Endothelial cell of umbilical vein (primary cell): ENCODE data around the gene SNCG. TPM values are rescaled to one million over a fixed set of nuclear protein-coding genes. Genes with fewer than 3 reads are reported as not detected.

Experiments
- BruUV-seq: library from RNA; stranded (reverse); fragments of 400-500 nt; replicated peaks from 2 replicates; lab custom pipeline; 2021; lab: Mats Ljungman, UMichigan
- CTCF ChIA-PET: fragments of 300-600, 350-600 bp; sonication (Branson Sonifier 250); formaldehyde crosslinking; loops from one replicate; lab custom pipeline; 2021; ENCODE audit warnings: antibody characterized with exemption, inconsistent platforms; lab: Charles Lee
- POLR2A ChIA-PET: fragments of 300-600, 350-600 bp; sonication (Branson Sonifier 250); formaldehyde crosslinking; loops from one replicate; lab custom pipeline; 2021; ENCODE audit warnings: antibody characterized with exemption, inconsistent platforms; lab: Charles Lee
- DNase-seq: peaks from one replicate; pipeline ENCODE4 v3.0.0-alpha.2; 2011; ENCODE audit warnings: low read depth, low spot score
- FAIRE-seq: peaks from 2 replicates; lab custom pipeline; 2011; peaks lifted over from hg19 to GRCh38; lab: Jason Lieb, UNC
- H2AFZ ChIP-seq: 2 replicates; pipeline ENCODE4 v1.6.0; 2012; ENCODE audit warnings: low read depth, low read length, control low read depth, inconsistent platforms
- H3K27ac ChIP-seq: 2 replicates; pipeline ENCODE4 v1.5.1; 2011; ENCODE audit warnings: low read depth, mild to moderate bottlenecking, control low read depth, low read length, moderate library complexity; ENCODE audit not compliant: insufficient read depth
- H3K27me3 ChIP-seq, 2 experiments: 2 replicates each; pipeline versions ENCODE4 v1.6.0 to v1.6.1; 2011; ENCODE audit warnings: low read length in 2 of 2, mixed read lengths in 1 of 2; ENCODE audit not compliant: control insufficient read depth in 2 of 2, insufficient read depth in 2 of 2
- H3K36me3 ChIP-seq, 2 experiments: 2 replicates in 1 of 2; 3 replicates in 1 of 2; pipeline ENCODE4 v1.5.1; 2011; ENCODE audit warnings: low read length in 2 of 2, mild to moderate bottlenecking in 1 of 2, moderate library complexity in 1 of 2; ENCODE audit not compliant: control insufficient read depth in 2 of 2, insufficient read depth in 2 of 2; ENCODE audit errors: extremely low read depth in 1 of 2
- H3K4me1 ChIP-seq: 3 replicates; pipeline ENCODE4 v1.5.1; 2011; ENCODE audit warnings: mild to moderate bottlenecking, low read length; ENCODE audit not compliant: control insufficient read depth, insufficient read depth; ENCODE audit errors: extremely low read depth
- H3K4me2 ChIP-seq: 2 replicates; pipeline ENCODE4 v1.6.1; 2011; ENCODE audit warnings: low read length, control low read depth, mixed read lengths; ENCODE audit not compliant: insufficient read depth
- H3K4me3 ChIP-seq, 3 experiments: fragments of 200-600 bp in 1 of 3; sonication (generic), shearing (Covaris generic) in 1 of 3; replicated peaks in 1 of 3; 2 replicates each; pipeline ENCODE4 v1.5.1; 2011 to 2016; ENCODE audit warnings: control low read depth in 3 of 3, low read length in 3 of 3, mild to moderate bottlenecking in 2 of 3, inconsistent platforms in 1 of 3, low read depth in 1 of 3, moderate library complexity in 1 of 3; ENCODE audit not compliant: insufficient read depth in 1 of 3
- H3K79me2 ChIP-seq: 2 replicates; pipeline ENCODE4 v1.6.0; 2012; ENCODE audit warnings: low read length, inconsistent platforms; ENCODE audit not compliant: control insufficient read depth, insufficient read depth
- H3K9ac ChIP-seq: replicated peaks from 2 replicates; pipeline ENCODE3; 2011; ENCODE audit warnings: low read length, control low read depth; ENCODE audit not compliant: insufficient read depth; ENCODE audit errors: extremely low read depth
- H3K9me1 ChIP-seq: replicated peaks from 3 replicates; pipeline ENCODE4 v1.6.0; 2011; ENCODE audit warnings: mild to moderate bottlenecking, low read length; ENCODE audit not compliant: control insufficient read depth, insufficient read depth; ENCODE audit errors: extremely low read depth
- H3K9me3 ChIP-seq: replicated peaks from 2 replicates; pipeline ENCODE4 v1.5.1; 2012; ENCODE audit warnings: low read length, inconsistent platforms; ENCODE audit not compliant: control insufficient read depth, insufficient read depth
- H4K20me1 ChIP-seq: replicated peaks from 2 replicates; pipeline ENCODE3; 2011; ENCODE audit warnings: mild to moderate bottlenecking, low read length; ENCODE audit not compliant: control insufficient read depth, insufficient read depth; ENCODE audit errors: extremely low read depth
- CTCF ChIP-seq, 2 donors: IDR thresholded peaks; 1 replicate in 1 of 2; 2 replicates in 1 of 2; pipeline ENCODE4 v1.5.1; 2011; ENCODE audit warnings: low read length in 2 of 2, mild to moderate bottlenecking in 2 of 2, moderate library complexity in 2 of 2, control low read depth in 1 of 2, inconsistent platforms in 1 of 2, low read depth in 1 of 2; ENCODE audit not compliant: insufficient read depth in 1 of 2; ENCODE audit errors: extremely low read depth in 1 of 2
- EZH2 ChIP-seq: IDR thresholded peaks from 2 replicates; pipeline ENCODE4 v1.6.1; 2012; ENCODE audit warnings: borderline replicate concordance, low read depth, mild to moderate bottlenecking, moderate library complexity, low read length, inconsistent platforms; ENCODE audit not compliant: severe bottlenecking
- FOS ChIP-seq: IDR thresholded peaks from 2 replicates; pipeline ENCODE4 v1.6.1; 2011; ENCODE audit warnings: mild to moderate bottlenecking, low read length, moderate library complexity, borderline replicate concordance; ENCODE audit not compliant: insufficient read depth
- GATA2 ChIP-seq: IDR thresholded peaks from 2 replicates; pipeline ENCODE4 v1.7.0; 2011; ENCODE audit warnings: low read depth, mild to moderate bottlenecking, moderate library complexity, mixed read lengths, low read length; ENCODE audit not compliant: insufficient read length, insufficient read depth
- JUN ChIP-seq: IDR thresholded peaks from 2 replicates; pipeline ENCODE4 v1.6.1; 2011; ENCODE audit warnings: borderline replicate concordance, low read depth; ENCODE audit not compliant: insufficient read length, insufficient read depth
- MAX ChIP-seq: IDR thresholded peaks from 2 replicates; pipeline ENCODE4 v1.6.1; 2011; ENCODE audit not compliant: insufficient read depth, insufficient read length
- MYC ChIP-seq: IDR thresholded peaks from one replicate; pipeline ENCODE4 v1.6.1; 2011; ENCODE audit warnings: mild to moderate bottlenecking, low read depth, low read length
- POLR2A ChIP-seq: IDR thresholded peaks from 2 replicates; pipeline ENCODE4 v1.6.1; 2012; ENCODE audit warnings: low read depth, mild to moderate bottlenecking, control low read depth, low read length
- POLR2AphosphoS5 ChIP-seq: IDR thresholded peaks from 2 replicates; pipeline ENCODE4 v1.6.1; 2012; ENCODE audit warnings: low read depth, mild to moderate bottlenecking, control low read depth, low read length, moderate library complexity; ENCODE audit not compliant: insufficient read depth
- dilution Hi-C: fragments of 300-500 bp; cut with MboI; formaldehyde crosslinking; loops from one replicate; pipeline ENCODE4 v1.15.0; 2019; ENCODE audit warnings: low sequenced_read_pairs; ENCODE audit not compliant: extremely low pct_ligation_motif_present
- intact Hi-C: fragments of 100-400 bp; cut with micrococcal nuclease; formaldehyde crosslinking; loops from one replicate; pipeline ENCODE4 v1.10.0; 2022
- polyA plus RNA-seq, 4 experiments: library from polyadenylated mRNA; depleted of rRNA in 3 of 4; stranded (reverse) in 3 of 4; unstranded in 1 of 4; fragments of >200 nt; gene quantifications; 2 replicates each; pipeline versions ENCODE4 v1.2.1 to v1.2.3, GENCODE V29; 2011 to 2012; ENCODE audit warnings: missing spikeins in 1 of 4
- total RNA-seq: library from RNA; stranded (reverse); gene quantifications from 2 replicates; pipeline ENCODE4 v1.2.3, GENCODE V29; 2021

SNCG gene
- total and polyA plus RNA-seq, 2 donors (not counting 3 experiments of a cell fraction or from before 2014, with no cell fraction given): 31.4 to 60.8 TPM

DNA sequence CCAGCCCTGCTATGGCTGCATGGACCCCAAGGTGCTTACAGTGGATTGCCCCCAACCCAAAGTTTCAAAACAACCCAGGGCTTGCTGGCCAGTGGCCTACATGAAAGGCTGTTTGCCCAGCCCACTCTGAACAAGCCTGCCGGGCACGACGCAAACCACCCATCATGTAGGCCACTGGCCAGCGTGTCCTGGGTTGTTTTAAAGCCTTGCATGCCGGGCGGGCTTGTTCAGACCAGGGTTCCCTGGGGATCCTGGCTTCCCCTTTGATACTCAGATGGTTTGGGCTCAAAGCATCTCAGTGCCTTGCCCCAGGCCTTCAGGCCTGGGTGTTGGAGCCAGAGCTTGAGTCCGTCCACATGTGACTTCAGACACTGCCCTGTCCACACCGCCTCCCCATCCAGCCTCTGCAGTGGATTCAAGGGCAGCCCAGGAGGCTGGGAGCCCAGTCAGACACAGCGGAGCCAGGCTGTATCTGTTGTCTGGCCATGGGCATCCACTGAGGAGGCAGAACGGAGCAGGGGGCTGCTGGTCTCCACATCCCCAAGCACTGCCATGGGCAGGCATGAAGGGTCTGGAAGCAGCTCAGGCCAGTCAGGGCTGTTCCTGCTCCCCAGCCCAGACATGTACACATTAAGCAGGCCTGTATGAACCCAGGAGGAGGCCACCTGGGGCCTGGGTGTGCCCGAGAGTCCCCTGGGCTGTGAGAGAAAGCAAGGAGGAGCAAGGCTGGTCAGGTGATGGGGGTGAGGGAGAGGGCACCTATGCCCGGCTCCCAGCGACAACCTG lies 5.9 kb downstream of the SNCG start:
- BruUV-seq: no TSS peak
- CTCF ChIA-PET: interaction anchor here (8.5 kb wide), 1 partner anchor 22 kb away, joined by 189 read pairs; no protein-coding TSS in a partner anchor

DNA sequence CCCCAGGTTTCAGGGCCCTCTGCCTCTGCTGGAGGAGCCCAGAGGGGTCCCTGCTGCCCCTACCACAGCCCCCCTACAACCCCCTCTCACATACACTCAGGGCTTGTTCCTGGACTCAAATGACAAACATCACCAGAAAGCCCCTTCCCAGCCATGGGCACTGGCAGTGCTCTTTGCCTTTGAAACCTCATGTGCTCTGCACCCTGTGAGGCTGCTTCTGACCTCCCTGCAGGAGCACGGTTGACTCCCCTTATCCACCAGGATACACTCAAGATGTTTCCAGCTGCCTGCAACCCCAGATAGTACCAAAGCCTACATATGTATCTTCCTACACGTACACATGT lies 6.4 kb downstream of the SNCG start:
- no peak for DNase-seq
- Histone ChIP-seq H3K9me1 (no peaks in the 10 kb centered on the region), H3K9ac (no peak overlapping the region), H3K4me1 (peaks cover 45% of the 10 kb centered on the region), H2AFZ (no peak overlapping the region), H3K27ac (no peak overlapping the region), H3K4me3 (no peak overlapping the region), H3K4me2 (no peak overlapping the region), H4K20me1 (no peaks in the 10 kb centered on the region), H3K9me3 (no peaks in the 10 kb centered on the region), H3K27me3 (no peaks in the 10 kb centered on the region), H3K36me3 (no peaks in the 10 kb centered on the region), H3K79me2 (no peaks in the 10 kb centered on the region)
- intact Hi-C loops (no loop called here), dilution Hi-C loops (no loop called here)
- no peak for TF ChIP-seq CTCF (IDR thresholded peaks at IDR 0.05; ENCODE audit: extremely low read depth in 1 of 2, insufficient read depth in 1 of 2, low read depth in 1 of 2, low read length in 2 of 2)
- TF ChIP-seq FOS: no peak
- no peak for TF ChIP-seq JUN
- TF ChIP-seq EZH2: no peak
- no peak for TF ChIP-seq GATA2
- no peak for TF ChIP-seq MYC
- TF ChIP-seq POLR2AphosphoS5: no peak
- POLR2A ChIA-PET: no interaction called here
- CTCF ChIA-PET: interaction anchor here (0.5 to 8.5 kb wide), 4 partner anchors 8 to 61 kb away, joined by 3 to 189 read pairs (median 58); partner anchors contain the start of genes MMRN2 and SNCG
- no peak for FAIRE-seq
- BruUV-seq: no TSS peak

More for the DNA sequence above, 5.9 kb downstream of the SNCG start:
- Histone ChIP-seq H3K4me3 (no peak overlapping the region), H4K20me1 (no peaks in the 10 kb centered on the region), H3K9me3 (no peaks in the 10 kb centered on the region), H3K27ac (no peak overlapping the region), H3K36me3 (no peaks in the 10 kb centered on the region), H3K4me1 (peaks cover 45% of the 10 kb centered on the region), H2AFZ (no peak overlapping the region), H3K4me2 (no peak overlapping the region), H3K9me1 (no peaks in the 10 kb centered on the region), H3K9ac (no peak overlapping the region), H3K79me2 (no peaks in the 10 kb centered on the region), H3K27me3 (no peaks in the 10 kb centered on the region)
- POLR2A ChIA-PET: no interaction called here
- intact Hi-C loops: no loop called here
- no peak for FAIRE-seq
- dilution Hi-C loops: no loop called here
- DNase-seq: no peak
- no peak for TF ChIP-seq MAX
- no peak for TF ChIP-seq POLR2A
- TF ChIP-seq GATA2: no peak
